Activated T-cell treated with anti-CD3 and anti-CD28 coated beads, Interleukin-2, amount 50 U/mL, for 72 hours (primary cell): ENCODE measurements around the gene CERS3. TPM values are rescaled to one million over a fixed set of nuclear protein-coding genes. Genes with fewer than 3 reads are reported as not detected.
A peak's percentile ranks its signal among the peaks of the same experiment; 100 is the strongest.

Experiments used
- ATAC-seq, 2 donors: fragments of 150-1000 bp; cut with Tn5 transposase; replicated peaks in 1 of 2; 2 replicates each; pipeline ENCODE4 v1.10.0; 2021; ENCODE audit warnings: moderate library complexity in 2 of 2, mild to moderate bottlenecking in 1 of 2
- DNase-seq, 2 donors: peaks; one replicate each; pipeline ENCODE4 v3.0.0; 2021 to 2022; ENCODE audit warnings: mixed read lengths in 1 of 2
- H3K27ac Mint-ChIP-seq: one replicate; pipeline ENCODE4 v1.8.0; 2022; ENCODE audit warnings: mild to moderate bottlenecking, moderate library complexity, mixed read lengths
- H3K27me3 Mint-ChIP-seq: one replicate; pipeline ENCODE4 v1.8.0; 2022; ENCODE audit warnings: low read depth, mixed read lengths
- H3K36me3 Mint-ChIP-seq, 2 donors: one replicate each; pipeline ENCODE4 v1.8.0; 2022; ENCODE audit warnings: mixed read lengths in 2 of 2, mild to moderate bottlenecking in 1 of 2; ENCODE audit not compliant: insufficient read depth in 2 of 2
- H3K4me1 Mint-ChIP-seq: one replicate; pipeline ENCODE4 v1.8.0; 2022; ENCODE audit warnings: low read depth, mixed read lengths
- H3K4me3 Mint-ChIP-seq, 2 donors: one replicate each; pipeline ENCODE4 v1.8.0; 2022; ENCODE audit warnings: mild to moderate bottlenecking in 2 of 2, mixed read lengths in 2 of 2, moderate library complexity in 2 of 2
- H3K9me3 Mint-ChIP-seq, 2 donors: one replicate each; pipeline ENCODE4 v1.8.0; 2022; ENCODE audit warnings: mixed read lengths in 2 of 2
- total RNA-seq, 2 donors: library from RNA; stranded (reverse); gene quantifications; one replicate each; pipeline ENCODE4 v1.2.3, GENCODE V29; 2022

The CERS3 gene
- total RNA-seq, 2 donors from 2014 or later = 0.22 to 2.2 TPM

GRCh38 chr15:100521907-100522306, 6.8 kb downstream of the CERS3 start:
- no peaks in the 10 kb centered on the region for H3K36me3 Mint-ChIP-seq
- H3K4me3 Mint-ChIP-seq = no peak overlapping the region
- DNase-seq (no peak), ATAC-seq (no peak)
- H3K4me1 Mint-ChIP-seq = peaks cover 11% of the 10 kb centered on the region
- H3K27me3 Mint-ChIP-seq = no peaks in the 10 kb centered on the region
- no peaks in the 10 kb centered on the region for H3K9me3 Mint-ChIP-seq
- H3K27ac Mint-ChIP-seq = no peak overlapping the region

- H3K36me3 Mint-ChIP-seq = no peaks in the 10 kb centered on the region
- no peaks in the 10 kb centered on the region for H3K27me3 Mint-ChIP-seq
- H3K9me3 Mint-ChIP-seq = no peaks in the 10 kb centered on the region
- H3K4me3 Mint-ChIP-seq = no peak overlapping the region
- peaks cover 11% of the 10 kb centered on the region for H3K4me1 Mint-ChIP-seq
- H3K27ac Mint-ChIP-seq = no peak overlapping the region
- peak in 1 of 2 donors; percentile 35 for ATAC-seq
- no peak for DNase-seq
Measured at GRCh38 chr15:100520132-100520921, 8.4 kb downstream of the CERS3 start.

DNA sequence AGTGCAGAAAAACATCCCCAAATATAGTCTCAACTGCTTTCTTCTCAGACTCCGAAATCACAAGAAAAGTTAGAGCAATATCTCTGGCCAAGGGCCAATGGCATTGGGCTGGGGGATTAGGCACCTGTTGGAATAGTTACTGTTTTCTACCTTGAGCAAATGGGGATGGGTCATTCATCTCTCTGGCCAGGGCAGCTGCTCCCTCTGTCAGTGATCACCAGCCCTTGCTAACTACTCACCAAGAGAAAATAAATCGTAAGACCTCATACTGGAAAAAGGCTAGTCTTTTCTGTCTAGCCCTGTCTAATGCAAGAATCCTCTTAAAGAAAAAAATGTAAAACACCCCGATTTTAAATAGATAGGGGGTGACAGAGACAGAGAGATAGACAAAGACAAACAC, 10.9 kb downstream of the CERS3 start:
- no peak for ATAC-seq
- H3K27me3 Mint-ChIP-seq = no peaks in the 10 kb centered on the region
- no peak overlapping the region for H3K4me3 Mint-ChIP-seq
- peaks cover 11% of the 10 kb centered on the region for H3K4me1 Mint-ChIP-seq
- H3K36me3 Mint-ChIP-seq = no peaks in the 10 kb centered on the region
- DNase-seq = no peak
- H3K9me3 Mint-ChIP-seq = no peaks in the 10 kb centered on the region
- no peak overlapping the region for H3K27ac Mint-ChIP-seq

DNA sequence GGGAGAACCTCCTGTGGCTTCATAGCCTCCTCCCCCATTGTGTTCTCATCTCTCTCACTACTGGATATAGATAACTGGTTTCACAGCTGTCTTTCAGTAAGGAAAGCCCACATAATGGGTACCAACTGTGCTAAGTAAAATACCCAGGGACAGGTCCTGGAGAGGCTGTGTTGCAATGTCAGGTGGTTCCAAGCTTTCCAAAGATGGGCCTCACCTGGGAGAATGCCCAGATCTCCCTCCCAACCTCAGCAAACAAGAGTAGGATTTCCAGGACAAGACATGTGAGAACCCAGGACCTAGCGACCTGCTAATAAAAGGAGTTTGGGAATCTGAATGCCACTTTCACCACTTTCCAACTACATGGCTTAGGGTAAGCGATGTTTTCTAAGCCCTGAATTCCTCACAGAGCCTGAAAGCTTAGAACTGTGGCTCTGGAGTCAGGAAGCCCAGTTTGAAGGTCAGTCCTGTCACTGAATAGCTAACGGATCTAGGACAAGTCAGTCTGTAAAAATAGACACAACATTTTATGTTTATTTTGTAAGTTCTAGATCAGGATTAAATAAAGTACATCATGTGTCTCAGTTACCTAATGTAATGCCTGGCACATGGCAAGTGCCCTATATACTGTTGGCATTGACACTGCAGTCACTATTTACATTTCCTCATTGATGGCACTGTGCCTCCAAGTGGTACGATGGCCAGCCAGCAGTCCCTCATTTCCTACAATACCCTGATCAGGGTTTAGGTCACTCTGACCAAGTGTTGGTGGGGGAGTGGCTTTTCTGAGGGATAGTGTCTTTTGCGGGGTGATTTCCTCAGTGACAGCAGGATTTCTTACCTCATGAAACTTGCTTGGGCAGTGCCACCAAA, 11.9 kb downstream of the CERS3 start:
- ATAC-seq = no peak
- no peaks in the 10 kb centered on the region for H3K36me3 Mint-ChIP-seq
- no peak overlapping the region for H3K27ac Mint-ChIP-seq
- H3K4me3 Mint-ChIP-seq = no peak overlapping the region
- H3K9me3 Mint-ChIP-seq = no peaks in the 10 kb centered on the region
- H3K27me3 Mint-ChIP-seq = no peaks in the 10 kb centered on the region
- peaks cover 11% of the 10 kb centered on the region for H3K4me1 Mint-ChIP-seq
- DNase-seq = no peak

GRCh38 chr15:100515758-100516157, 13.0 kb downstream of the CERS3 start:
- Mint-ChIP-seq H3K27me3 (no peaks in the 10 kb centered on the region), H3K27ac (no peak overlapping the region), H3K9me3 (no peaks in the 10 kb centered on the region), H3K4me1 (peaks cover 6% of the 10 kb centered on the region), H3K36me3 (no peaks in the 10 kb centered on the region), H3K4me3 (no peak overlapping the region)
- ATAC-seq (peak in 1 of 2 donors; percentile 61), DNase-seq (no peak)

DNA sequence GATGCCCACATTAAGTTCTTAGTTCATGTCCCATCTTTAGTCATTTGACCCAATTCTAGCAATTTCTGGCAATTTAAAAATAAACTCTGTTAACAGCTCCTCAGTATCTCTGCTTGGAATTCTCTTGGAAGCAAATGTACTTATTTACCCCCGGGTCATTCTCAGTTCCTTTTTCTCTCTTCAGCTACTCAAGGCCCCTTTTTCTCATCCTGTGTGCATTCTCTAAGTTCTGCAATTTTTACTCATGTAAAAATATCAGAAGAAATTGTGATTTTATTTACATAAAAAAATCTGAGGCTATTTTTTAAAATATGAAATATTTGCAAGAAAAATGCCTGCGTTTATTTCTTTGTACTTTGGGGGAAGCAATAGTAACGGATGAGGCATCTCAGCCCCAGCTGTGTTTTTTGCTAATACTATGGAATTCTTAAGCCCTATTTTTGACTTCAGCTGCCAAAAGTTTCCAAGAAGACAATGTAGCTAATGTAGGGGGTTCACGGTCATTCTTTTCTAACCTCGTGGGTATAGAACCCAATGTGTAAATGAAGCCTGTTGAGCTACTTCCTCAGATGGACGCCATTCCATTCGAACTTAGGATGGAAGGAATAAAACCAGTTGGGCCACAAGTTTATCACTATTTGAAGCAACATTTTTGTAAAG, 20.0 kb downstream of the CERS3 start:
- no peak overlapping the region for H3K27ac Mint-ChIP-seq
- no peak overlapping the region for H3K4me3 Mint-ChIP-seq
- H3K36me3 Mint-ChIP-seq = peaks cover 0 to 2% of the 10 kb centered on the region in 2 donors

DNA sequence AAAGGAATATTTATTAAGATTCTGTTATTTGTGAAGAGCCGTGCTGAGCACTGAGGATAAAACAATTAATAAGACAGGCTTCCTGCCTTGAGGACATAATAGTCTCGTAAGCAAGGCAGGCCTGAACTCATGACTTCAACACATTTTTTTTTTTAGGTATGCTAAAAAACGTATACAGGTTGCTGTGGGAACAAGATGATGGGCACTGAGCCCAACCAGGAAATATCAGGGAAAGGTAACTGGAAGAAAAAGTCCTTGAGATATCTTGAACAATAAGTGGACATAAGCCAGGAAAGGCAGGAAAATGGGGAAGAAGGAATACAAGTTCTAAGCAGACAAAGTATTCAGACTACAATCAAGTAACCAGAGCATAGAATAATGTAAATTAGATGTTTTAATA, 26.1 kb downstream of the CERS3 start:
- no peaks in the 10 kb centered on the region for H3K27me3 Mint-ChIP-seq
- ATAC-seq (no peak), DNase-seq (no peak)
- H3K9me3 Mint-ChIP-seq = no peaks in the 10 kb centered on the region
- no peaks in the 10 kb centered on the region for H3K4me1 Mint-ChIP-seq
- H3K4me3 Mint-ChIP-seq = no peak overlapping the region
- no peaks in the 10 kb centered on the region for H3K36me3 Mint-ChIP-seq
- no peak overlapping the region for H3K27ac Mint-ChIP-seq

More for the DNA sequence above, 20.0 kb downstream of the CERS3 start:
- Mint-ChIP-seq H3K27me3 (no peaks in the 10 kb centered on the region), H3K9me3 (peaks cover 0 to 2% of the 10 kb centered on the region in 2 donors), H3K4me1 (no peaks in the 10 kb centered on the region)
- DNase-seq = no peak
- no peak for ATAC-seq

DNA sequence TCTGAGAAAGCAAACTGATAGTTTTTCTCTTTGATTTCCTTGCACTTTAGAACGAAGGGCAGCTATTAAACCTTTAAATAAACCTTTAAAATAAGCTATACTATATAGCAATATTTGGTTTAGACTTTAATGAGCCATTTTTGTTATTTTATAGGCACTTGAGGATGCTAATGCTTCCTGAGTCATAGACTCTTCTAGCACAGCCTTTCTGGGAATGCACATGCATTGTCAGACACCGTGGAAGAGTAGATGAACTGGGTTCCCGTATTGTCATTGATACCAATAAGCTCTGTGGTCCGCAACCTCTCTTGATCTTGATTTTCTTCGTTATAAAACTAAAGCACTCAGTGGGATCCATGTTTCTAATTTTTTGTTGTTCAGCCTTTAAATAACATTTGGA, 27.6 kb downstream of the CERS3 start:
- no peak for DNase-seq
- no peak for ATAC-seq
- H3K4me3 Mint-ChIP-seq = no peak overlapping the region
- no peaks in the 10 kb centered on the region for H3K4me1 Mint-ChIP-seq
- no peaks in the 10 kb centered on the region for H3K27me3 Mint-ChIP-seq
- H3K9me3 Mint-ChIP-seq = no peaks in the 10 kb centered on the region
- H3K27ac Mint-ChIP-seq = no peak overlapping the region
- no peaks in the 10 kb centered on the region for H3K36me3 Mint-ChIP-seq

GRCh38 chr15:100500226-100500990, 28.3 kb downstream of the CERS3 start:
- Mint-ChIP-seq H3K27ac (no peak overlapping the region), H3K4me3 (no peak overlapping the region), H3K36me3 (no peaks in the 10 kb centered on the region), H3K4me1 (no peaks in the 10 kb centered on the region), H3K9me3 (no peaks in the 10 kb centered on the region), H3K27me3 (no peaks in the 10 kb centered on the region)
- DNase-seq (no peak), ATAC-seq (no peak)

GRCh38 chr15:100495861-100496260, 32.9 kb downstream of the CERS3 start:
- Mint-ChIP-seq H3K27me3 (no peaks in the 10 kb centered on the region), H3K27ac (no peak overlapping the region), H3K4me1 (no peaks in the 10 kb centered on the region), H3K4me3 (no peak overlapping the region), H3K36me3 (no peaks in the 10 kb centered on the region), H3K9me3 (no peaks in the 10 kb centered on the region)
- DNase-seq (no peak), ATAC-seq (no peak)

DNA sequence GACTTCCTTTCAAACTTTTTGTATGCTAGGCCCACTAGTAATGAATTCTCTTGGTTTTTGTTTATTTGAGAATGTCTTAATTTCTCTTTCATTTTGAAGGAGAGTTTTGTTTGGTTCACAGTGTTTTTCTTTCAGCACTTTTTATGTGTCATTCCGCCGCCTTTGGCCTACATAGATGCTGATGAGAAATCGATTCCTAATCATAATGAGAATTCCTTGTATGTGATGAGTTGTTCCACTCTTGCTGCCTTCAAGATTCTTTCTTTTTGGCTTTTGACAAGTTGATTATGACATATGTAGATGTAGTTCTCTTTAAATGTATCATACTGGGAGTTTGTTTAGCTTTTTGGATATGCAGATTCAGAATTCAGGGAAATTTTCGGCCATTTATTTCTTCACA, 35.5 kb downstream of the CERS3 start:
- DNase-seq (no peak), ATAC-seq (peak in 1 of 2 donors; percentile 70)
- H3K4me1 Mint-ChIP-seq = no peaks in the 10 kb centered on the region
- no peaks in the 10 kb centered on the region for H3K36me3 Mint-ChIP-seq
- no peak overlapping the region for H3K27ac Mint-ChIP-seq
- H3K4me3 Mint-ChIP-seq = no peak overlapping the region
- H3K27me3 Mint-ChIP-seq = no peaks in the 10 kb centered on the region
- no peaks in the 10 kb centered on the region for H3K9me3 Mint-ChIP-seq

- Mint-ChIP-seq H3K4me3 (no peak overlapping the region), H3K9me3 (peaks cover 0 to 2% of the 10 kb centered on the region in 2 donors), H3K27ac (no peak overlapping the region), H3K4me1 (no peaks in the 10 kb centered on the region), H3K36me3 (no peaks in the 10 kb centered on the region), H3K27me3 (no peaks in the 10 kb centered on the region)
- DNase-seq = no peak
- no peak for ATAC-seq
Measured at GRCh38 chr15:100484443-100484842, 44.3 kb downstream of the CERS3 start.
